Uterus (tissue), 2 donors: ENCODE results near the gene FOXN3.

ENCODE experiments used
- CTCF ChIP-seq, 4 experiments: fragments of 200-600 bp in 2 of 4; fragments of 450-650 bp in 2 of 4; sonication (generic) in 2 of 4; IDR thresholded peaks; one replicate each; pipeline ENCODE4 v1.5.1; 2016 to 2019; ENCODE audit warnings: antibody characterized with exemption in 4 of 4, mild to moderate bottlenecking in 2 of 4, moderate library complexity in 1 of 4
- POLR2A ChIP-seq, 2 donors: fragments of 450-650 bp; IDR thresholded peaks; one replicate each; pipeline ENCODE4 v1.6.1; 2016; ENCODE audit warnings: antibody characterized with exemption in 2 of 2, mild to moderate bottlenecking in 1 of 2, moderate library complexity in 1 of 2

GRCh38 chr14:89427426-89428172 is 10.6 kb upstream of the FOXN3 start:
- TF ChIP-seq POLR2A (IDR thresholded peaks at IDR 0.05), result no peak
- TF ChIP-seq CTCF (IDR thresholded peaks at IDR 0.05), result no peak
